Measurements from ENCODE around the gene BBX.
"Not testable (repeated sequence)": the region's sequence is repeated elsewhere in the genome, so short reads cannot be mapped to it uniquely, and the experiment has no call there.

The BBX gene

DNA sequence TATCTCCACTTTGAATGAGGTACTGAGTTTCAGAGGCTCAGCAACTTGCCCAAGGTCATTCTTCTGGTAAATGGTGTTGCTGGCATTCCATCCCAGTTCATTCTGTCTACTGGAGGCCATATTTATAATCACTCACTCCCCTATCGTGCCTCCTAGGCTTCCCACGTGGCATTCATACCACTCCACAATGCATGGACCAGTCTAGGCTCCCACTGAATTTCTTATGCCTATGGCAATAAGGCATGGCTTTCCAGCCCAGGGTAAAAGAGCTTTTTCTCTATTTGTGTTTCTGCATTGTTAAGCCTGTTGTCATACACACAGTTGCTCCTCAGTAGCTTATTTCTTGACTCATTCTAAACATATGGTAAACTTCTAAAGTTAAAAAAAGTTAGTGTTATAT lies 19.9 kb downstream of the BBX start:
- DNase-seq (ENCODE audit: low read depth in 2 of 3, low spot score in 2 of 3): no peak

DNA sequence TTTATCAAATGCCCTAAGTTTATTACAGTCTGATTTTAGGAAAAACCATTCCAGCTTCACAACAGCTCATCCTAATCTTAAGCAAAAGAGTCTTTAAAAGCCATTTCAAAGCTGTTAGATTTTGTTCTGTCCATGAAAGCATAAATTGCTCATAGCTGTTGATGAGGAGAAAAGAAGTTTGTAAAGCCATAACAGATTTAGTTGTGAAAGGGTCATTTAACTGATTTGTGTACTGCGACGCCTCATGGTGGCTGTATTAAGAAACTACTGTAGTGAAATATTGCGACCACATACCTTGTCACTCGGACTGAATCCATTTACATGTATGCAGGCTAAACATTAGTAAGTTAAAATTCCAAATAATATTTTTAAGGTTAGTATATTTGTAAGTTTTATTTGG lies 20.9 kb downstream of the BBX start:
- DNase-seq (ENCODE audit: low read depth in 2 of 3, low spot score in 2 of 3): no peak

DNA sequence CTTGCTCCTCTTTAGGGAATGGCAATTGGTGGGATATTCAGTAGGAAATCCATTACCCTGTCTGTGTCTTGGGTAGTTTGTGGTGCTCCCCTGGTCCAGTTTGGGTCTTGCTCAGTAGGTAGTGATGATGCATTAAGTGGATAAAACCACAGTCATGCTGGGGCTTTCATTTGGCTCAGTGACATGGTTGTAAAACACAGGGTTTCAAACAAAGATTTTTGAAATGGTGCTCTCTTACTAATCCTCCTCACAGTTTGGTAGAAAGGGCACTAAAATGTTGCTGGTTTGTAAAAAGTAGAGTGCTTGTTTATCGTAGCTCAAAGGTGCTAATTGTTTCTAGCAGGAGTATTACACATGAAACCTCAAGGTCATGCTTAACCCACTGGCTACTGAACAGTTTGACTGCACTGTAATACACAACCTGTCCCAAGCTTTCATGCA lies 22.9 kb downstream of the BBX start:
- no peak for DNase-seq (ENCODE audit: low read depth in 2 of 3, low spot score in 2 of 3)

DNA sequence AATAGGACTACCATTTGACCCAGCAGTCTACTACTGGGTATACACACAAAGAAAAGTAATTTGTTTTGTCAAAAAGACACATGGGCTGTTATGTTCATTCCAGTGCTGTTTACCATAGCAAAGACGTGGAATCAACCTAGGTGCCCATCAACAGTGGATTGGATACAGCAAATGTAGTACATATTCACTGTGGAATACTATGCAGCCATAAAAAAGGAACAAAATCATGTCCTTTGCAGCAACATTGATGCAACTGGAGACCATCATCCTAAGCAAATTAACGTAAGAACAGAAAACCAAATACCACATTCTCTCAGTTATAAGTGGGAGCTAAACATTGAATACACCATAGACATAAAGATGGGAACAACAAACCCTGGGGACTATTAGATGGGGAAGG lies 25.8 kb downstream of the BBX start:
- DNase-seq (ENCODE audit: low read depth in 2 of 3, low spot score in 2 of 3): no peak

DNA sequence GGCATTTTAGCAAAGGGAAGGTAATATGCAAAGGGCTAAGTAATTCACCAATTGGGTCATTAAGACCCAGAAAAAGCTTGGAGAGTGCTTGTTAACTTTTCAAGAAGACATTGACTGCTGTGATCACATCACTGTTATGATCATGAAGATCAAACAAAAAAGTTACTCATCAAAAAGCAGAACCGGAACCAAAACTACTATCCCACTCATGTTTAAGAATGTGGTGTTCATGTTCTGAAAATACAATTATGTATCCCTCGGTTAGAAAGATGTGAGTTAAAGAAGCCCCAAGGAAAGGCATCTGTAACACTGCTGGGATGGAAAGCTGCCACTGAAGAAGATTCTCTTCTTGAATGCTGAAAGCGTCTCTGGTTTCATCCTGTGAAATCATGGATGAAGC lies 32.6 kb downstream of the BBX start:
- DNase-seq (ENCODE audit: low read depth in 2 of 3, low spot score in 2 of 3): no peak

DNA sequence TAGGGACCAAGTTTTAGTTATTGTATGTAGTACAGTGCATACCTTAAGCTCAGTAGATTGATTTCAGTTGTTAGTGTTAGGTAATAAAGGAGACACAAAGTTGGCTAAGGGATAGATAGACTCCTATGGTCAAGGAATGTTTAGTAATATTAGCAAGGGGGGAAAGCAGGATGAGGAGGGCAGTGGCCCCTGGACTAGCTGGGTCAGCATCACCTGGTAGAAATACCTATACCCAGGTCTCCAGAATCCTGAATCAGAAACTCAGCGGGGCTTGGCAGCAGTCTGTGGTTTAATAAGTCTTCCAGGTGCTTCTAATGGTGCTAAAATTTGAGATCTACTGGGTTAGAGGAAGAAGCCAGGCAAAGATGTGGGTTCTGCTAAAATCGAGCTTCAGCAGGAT lies 35.0 kb downstream of the BBX start:
- DNase-seq (ENCODE audit: low read depth in 2 of 3, low spot score in 2 of 3): no peak

DNA sequence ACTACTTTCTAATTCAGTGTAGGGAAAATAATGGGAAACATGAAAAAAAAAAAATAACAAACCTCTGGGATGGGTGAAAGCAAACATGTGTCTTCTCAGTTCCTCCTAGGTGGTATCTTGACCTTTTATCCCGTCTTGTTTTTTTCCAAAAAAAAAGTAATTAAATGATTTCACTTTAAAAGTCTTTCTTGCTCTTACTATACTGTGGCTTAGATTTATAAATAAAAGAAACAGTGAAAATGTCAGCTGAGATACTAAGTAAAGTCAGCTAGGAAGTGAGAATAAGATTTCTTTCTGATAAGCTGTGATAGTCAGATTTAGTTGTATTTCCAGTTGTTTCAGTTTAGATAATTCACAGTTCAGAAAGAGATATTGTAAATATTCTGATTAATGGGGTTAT lies 37.4 kb downstream of the BBX start:
- DNase-seq (ENCODE audit: low read depth in 2 of 3, low spot score in 2 of 3): no peak

DNA sequence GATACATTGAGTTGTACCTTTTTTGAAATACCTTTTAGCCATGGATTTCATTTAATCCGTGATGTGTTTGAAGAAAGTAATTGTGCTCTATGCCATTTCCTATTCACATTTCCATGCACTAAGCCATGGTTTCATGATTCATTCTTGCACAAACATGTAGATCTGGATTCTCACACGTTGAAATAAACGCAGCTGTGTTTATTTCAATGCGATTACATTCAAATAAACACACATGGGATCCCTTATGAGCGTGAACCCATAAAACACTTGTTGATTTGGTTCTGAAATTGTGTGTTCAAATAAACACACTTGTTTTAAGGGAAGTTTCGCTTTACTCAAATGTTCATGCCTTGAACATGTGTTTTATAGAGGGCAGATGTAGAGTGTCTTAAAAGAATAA lies 39.2 kb downstream of the BBX start:
- no peak for DNase-seq (ENCODE audit: low read depth in 2 of 3, low spot score in 2 of 3)

DNA sequence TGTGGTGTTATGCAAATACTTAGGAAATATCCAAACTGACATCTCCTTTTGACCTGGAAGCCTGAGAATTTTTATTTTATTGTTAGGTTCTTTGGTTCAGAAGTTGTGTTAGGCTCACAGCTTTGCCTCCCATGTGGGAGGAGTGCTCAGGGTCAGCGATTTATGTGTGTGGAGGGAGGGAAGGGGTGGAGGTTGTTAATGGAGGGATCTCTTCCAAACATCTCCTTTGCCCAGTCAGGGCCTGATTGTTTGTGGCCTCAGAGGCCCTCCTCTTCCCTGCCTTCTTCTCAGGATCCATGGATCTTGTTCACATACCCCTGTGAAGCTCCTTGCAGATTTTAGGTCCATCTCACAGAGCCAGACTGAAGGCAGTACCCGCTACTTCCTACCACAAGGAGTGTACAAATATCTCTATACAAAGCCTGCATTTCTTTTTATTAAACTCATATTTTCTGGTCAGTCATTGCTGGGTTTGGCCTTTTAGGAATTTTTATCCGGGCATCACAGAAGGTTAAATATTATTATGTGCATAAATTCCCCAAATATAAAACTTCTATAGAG lies 40.3 kb downstream of the BBX start:
- DNase-seq (ENCODE audit: low read depth in 2 of 3, low spot score in 2 of 3): no peak

DNA sequence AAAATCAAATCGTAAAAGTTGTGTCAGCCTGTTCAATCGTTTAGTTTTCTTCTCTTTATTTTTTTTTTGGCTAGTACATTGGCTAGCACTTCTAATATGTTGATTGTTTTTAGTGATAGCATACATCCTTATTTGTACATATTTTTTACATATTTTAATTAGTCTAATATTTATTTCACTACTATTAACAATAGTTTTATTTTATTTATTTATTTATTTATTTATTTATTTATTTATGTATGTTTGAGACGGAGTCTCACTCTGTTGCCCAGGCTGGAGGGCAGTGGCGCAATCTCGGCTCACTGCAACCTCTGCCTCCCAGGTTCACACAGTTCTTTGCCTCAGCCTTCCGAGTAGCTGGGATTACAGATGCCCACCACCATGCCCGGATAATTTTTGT lies 42.5 kb downstream of the BBX start:
- not testable (repeated sequence) for DNase-seq (ENCODE audit: low read depth in 2 of 3, low spot score in 2 of 3)

DNA sequence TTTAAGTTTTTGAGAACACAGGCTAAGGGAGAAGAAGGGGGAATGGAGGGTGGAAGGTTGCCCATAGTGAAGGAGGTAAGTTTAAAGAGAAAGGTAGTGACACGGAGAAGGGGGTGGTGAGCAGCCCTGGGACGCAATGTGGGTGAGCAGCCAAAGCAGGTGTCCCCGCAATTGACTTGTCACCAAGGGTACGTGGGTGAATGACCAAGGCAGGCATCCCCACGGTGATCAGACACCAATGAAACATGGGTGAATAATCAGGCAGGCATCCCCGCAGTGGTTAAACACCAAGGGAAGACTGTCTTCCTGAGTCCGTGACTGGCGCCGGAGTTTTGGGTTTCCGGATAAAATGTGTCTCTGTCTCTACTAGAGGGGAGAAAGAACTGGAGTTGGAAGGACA lies 48.3 kb downstream of the BBX start:
- not testable (repeated sequence) for DNase-seq (ENCODE audit: low read depth in 2 of 3, low spot score in 2 of 3)

DNA sequence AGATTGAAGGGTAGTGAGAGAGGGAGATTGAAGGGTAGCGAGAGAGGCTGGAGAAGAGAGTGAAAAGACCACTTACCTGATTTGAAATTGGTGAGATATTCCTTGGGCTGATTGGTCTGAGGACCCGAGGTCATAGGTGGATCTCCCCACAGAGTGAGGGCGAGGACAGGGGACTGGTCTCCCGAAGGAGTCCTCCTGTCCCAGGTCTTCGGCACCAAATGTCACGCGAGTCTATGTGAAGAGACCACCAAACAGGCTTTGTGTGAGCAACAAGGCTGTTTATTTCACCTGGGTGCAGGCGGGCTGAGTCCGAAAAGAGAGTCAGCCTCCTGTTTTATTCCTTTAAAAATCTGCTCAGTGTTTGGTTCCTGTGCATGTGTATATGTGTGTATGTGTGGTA lies 48.7 kb downstream of the BBX start:
- not testable (repeated sequence) for DNase-seq (ENCODE audit: low read depth in 2 of 3, low spot score in 2 of 3)

DNA sequence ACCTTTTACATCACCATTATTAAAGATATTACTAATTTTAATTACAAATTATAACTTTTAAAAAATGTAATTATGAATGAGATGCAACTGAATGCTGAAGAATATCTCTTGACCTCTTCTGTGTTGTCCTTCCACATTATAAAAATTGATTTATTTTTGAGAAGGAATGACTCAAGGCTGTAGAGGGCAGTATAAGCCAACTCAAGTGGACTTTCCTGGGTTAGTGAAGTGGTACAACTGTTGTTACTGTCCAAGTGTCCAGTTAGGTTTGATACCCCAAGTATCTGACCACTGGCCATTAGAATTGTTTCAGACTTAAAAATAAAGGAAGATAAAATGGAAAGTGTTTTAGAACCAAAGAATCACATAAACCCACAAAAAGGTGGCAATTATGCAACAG lies 51.9 kb downstream of the BBX start:
- DNase-seq (ENCODE audit: low read depth in 2 of 3, low spot score in 2 of 3): no peak

DNA sequence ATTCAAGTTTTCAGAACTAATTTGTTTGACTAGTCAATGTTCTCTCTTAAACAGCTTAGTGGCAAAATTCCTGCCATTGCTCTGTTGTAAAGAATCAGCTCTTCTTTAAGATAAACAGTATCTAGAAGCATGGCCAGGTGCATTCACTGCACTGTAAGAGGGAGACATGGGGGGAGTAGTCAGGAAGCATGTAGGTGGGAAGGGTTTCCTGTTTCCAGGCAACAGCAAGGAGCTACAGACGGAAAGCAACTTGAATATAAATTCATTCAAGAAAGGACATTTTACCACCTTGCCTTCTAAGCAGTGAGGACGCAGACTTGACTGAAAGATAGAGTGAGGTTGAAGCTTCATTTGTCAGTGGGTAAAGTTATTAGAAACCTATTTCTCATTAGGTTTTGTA lies 55.3 kb downstream of the BBX start:
- DNase-seq (ENCODE audit: low read depth in 2 of 3, low spot score in 2 of 3): no peak

DNA sequence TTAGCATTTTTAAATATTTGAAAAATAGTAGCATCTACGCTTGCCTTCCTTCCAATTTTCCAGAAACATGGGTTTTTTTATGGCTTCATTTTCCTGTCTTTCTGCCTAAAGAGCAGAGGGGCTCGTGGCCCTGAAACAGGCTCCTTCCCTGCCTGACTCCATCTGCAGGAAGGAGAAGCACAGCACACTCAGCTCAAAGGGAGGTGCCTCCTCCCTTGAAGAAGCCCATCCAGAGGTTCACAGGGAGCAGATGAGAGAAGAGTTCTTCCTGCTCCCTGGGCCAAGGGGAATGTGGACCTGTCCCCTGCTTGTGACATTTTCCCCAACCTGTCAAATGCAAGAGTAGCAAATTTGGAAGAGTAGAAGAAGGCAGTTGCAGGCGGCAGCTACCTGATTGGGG lies 55.8 kb downstream of the BBX start:
- DNase-seq (ENCODE audit: low read depth in 2 of 3, low spot score in 2 of 3): no peak

DNA sequence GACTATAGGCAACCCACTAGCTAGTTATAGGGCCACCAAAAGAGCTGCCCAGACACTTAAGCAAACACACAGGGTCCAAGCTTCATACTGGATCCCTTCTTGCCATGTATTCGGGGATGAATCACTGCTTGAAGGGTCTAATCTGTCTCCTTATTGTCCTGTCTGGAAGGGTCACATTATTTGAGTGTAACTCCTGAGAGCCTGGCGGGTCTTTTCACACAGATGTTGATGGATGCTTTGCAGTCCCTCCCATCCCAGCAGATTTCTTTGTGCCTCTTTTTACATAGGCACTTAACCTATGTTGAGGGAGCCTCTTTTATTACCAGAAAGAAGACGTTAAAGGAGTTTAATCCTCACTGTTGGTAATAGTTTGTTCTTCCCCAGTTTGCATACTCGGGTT lies 56.6 kb downstream of the BBX start:
- no peak for DNase-seq (ENCODE audit: low read depth in 2 of 3, low spot score in 2 of 3)

DNA sequence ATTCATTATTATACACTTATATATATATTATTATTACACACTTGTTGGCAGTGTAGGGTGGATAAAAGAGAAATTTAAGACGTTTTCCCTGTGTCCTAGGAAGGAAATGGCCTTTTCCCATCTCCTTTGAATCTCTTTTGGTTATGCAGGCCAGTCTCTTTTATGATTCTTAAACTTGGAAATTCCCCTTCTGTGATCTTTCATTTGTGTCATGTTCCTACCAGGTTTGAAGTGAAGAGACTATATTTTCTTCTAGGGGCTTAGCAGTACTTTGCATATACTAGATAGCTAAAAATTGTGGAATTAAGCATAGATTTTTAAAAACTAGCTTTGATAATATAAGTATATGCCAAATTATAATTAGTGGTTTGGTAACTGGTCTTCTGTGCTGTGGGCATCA lies 58.5 kb downstream of the BBX start:
- no peak for DNase-seq (ENCODE audit: low read depth in 2 of 3, low spot score in 2 of 3)

DNA sequence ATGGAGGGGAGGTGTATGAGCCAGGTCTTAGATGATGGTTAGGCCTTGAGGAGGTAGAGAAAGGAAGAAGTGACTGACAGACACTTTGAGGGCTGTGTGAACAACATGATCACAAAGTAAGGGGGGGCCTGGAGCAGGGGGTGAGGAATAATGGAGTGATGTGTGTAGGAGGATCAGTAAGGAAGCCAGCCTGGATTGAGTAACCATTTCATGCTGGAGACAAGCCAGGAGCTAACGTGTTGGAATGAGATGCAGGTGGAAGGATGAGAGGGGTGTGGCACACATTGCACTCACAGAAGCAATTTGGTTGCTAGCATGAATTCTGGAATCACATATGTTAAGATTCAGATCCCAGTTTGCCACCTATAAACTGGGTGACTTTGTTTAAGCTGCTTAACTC lies 65.5 kb downstream of the BBX start:
- DNase-seq (ENCODE audit: low read depth in 2 of 3, low spot score in 2 of 3): no peak

DNA sequence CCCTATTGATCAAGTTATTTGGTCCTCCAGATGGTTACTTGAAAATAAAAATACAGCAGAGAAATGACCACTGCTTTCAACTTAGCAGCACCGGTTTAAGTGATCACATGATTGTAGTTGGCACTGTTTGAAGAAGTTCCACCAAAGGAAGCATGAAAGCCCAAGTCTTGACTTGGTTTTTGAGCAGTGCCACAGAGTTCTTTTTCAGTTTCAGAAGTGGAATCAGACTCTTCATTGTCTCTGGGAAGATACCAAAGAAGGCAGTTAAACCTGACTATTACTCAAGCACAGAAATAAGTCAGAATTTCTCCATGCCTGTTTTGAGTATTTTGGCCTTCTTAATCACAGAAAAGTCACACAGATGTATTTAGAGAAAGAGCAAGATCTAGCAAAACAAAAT lies 66.7 kb downstream of the BBX start:
- no peak for DNase-seq (ENCODE audit: low read depth in 2 of 3, low spot score in 2 of 3)

DNA sequence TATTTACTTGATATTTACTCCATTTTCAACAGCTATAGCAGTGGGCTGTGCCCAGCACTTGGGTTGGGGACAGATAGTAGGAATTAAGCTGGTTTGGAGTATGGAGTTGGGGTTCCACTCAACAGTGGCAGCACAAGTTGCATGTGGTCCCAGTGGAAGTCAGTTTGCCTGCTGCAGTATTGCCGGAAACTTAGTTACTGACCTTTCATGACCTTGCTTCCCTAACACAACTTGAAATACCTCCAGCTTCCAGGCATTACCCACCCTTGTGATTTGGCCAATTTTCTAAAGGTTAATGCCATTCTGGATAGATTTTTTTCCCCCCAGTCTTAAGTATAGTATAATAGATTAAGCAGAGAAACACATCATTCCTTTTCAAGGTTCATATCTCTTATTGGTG lies 68.0 kb downstream of the BBX start:
- DNase-seq (ENCODE audit: low read depth in 2 of 3, low spot score in 2 of 3): no peak

DNA sequence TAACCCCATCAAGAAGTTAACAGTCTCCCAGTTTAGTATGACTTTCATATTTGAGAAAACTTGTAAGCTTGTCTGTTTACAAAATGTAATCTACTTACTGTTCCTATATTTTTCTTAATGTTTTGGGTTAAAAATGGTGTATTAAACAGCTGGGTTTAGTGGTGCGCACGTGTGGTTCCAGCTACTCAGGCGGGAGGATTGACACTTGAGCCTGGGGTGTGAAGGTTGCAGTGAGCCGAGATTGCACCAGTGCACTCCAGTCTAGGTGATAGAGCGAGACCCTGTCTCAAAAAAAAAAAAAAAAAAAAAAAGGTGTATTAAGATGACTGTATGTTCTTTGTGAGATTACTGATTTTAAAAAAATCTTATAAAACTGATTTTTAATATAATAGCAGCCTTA lies 69.3 kb downstream of the BBX start:
- DNase-seq (ENCODE audit: low read depth in 2 of 3, low spot score in 2 of 3): no peak

DNA sequence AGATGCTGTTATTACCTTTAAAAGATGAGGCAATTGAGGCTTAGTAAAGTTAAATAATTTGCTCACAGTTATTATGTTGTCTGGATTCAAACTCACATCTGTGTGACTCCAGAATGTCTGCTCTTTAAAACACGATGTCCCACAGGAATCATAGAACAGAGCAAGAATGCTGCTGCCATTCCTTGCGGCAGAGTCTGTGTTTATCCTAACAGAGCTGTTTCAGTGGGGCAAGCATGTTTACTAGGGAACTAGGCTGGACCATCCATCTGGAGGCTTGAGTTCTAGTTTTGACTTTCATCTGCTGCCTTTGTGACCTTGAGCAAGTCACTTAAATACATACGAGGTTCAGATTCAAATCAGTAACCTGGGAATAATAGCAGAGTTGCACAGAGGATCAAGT lies 72.1 kb downstream of the BBX start:
- no peak for DNase-seq (ENCODE audit: low read depth in 2 of 3, low spot score in 2 of 3)

DNA sequence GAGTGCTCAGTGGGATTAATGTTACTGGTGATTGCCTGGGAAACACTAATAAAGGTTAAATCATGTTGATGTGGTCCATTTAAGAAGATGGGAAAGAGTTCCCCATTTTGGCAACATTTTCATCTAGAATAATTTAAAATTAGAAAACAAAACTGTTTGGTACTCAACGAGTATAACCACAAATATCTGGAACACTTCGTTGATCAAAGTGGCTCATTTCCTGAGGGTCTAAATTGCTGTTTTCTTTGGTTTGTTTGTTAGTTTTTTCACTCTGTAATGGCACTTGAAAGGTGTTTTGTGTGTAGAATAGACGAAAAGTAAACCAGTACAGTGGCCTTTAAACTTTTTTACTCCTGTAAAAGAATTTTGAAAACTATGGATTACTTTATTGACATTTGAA lies 73.9 kb downstream of the BBX start:
- DNase-seq (ENCODE audit: low read depth in 2 of 3, low spot score in 2 of 3): no peak

Measured in activated CD8-positive, alpha-beta memory T cell treated with anti-CD3 and anti-CD28 coated beads for 48 hours (primary cell).